Fibroblast of upper back skin (primary cell): ENCODE results near the gene PHF12.
"Not testable (repeated sequence)": the region's sequence is repeated elsewhere in the genome, so short reads cannot be mapped to it uniquely, and the experiment has no call there.

Experiments
- DNase-seq: peaks from one replicate; pipeline ENCODE4 v3.0.0-alpha.2; 2013

PHF12 gene

GRCh38 chr17:28953444-28954118 lies 2.3 kb upstream of the PHF12 start:
- peak; percentile 41 for DNase-seq

- peak; percentile 100 for DNase-seq
Measured at GRCh38 chr17:28951991-28952975, 965 bp upstream of the PHF12 start.

GRCh38 chr17:28950752-28951427 lies 428 bp downstream of the PHF12 start:
- no peak for DNase-seq

GRCh38 chr17:28950017-28950751 lies 1.1 kb downstream of the PHF12 start:
- DNase-seq, result peak; percentile 58

- DNase-seq, result peak; percentile 25
Measured at GRCh38 chr17:28949185-28950016, 1.9 kb downstream of the PHF12 start.

- peak; percentile 19 for DNase-seq
Measured at GRCh38 chr17:28948873-28949184, 2.5 kb downstream of the PHF12 start.

GRCh38 chr17:28948342-28948741 lies 3.0 kb downstream of the PHF12 start:
- no peak for DNase-seq

- DNase-seq, result no peak
Measured at GRCh38 chr17:28947639-28948038, 3.7 kb downstream of the PHF12 start.

- peak; percentile 56 for DNase-seq
Measured at GRCh38 chr17:28946239-28946638, 5.1 kb downstream of the PHF12 start.

GRCh38 chr17:28944862-28945741 lies 6.2 kb downstream of the PHF12 start:
- peak; percentile 33 for DNase-seq

- no peak for DNase-seq
Measured at GRCh38 chr17:28944343-28944742, 7.0 kb downstream of the PHF12 start.

- DNase-seq, result no peak
Measured at GRCh38 chr17:28942925-28943324, 8.4 kb downstream of the PHF12 start.

GRCh38 chr17:28941251-28941650 lies 10.1 kb downstream of the PHF12 start:
- DNase-seq, result no peak

- no peak for DNase-seq
Measured at GRCh38 chr17:28940675-28941074, 10.6 kb downstream of the PHF12 start.

- DNase-seq, result no peak
Measured at GRCh38 chr17:28940142-28940541, 11.2 kb downstream of the PHF12 start.

GRCh38 chr17:28938552-28938951 lies 12.8 kb downstream of the PHF12 start:
- DNase-seq, result no peak

GRCh38 chr17:28937044-28937729 lies 14.1 kb downstream of the PHF12 start:
- no peak for DNase-seq

GRCh38 chr17:28935744-28936460 lies 15.4 kb downstream of the PHF12 start:
- no peak for DNase-seq

- DNase-seq, result not testable (repeated sequence)
Measured at GRCh38 chr17:28934508-28934907, 16.8 kb downstream of the PHF12 start.

GRCh38 chr17:28929787-28930186 lies 21.5 kb downstream of the PHF12 start:
- DNase-seq, result no peak
